ENCODE data around the gene DLG2. TPM values are rescaled to one million over a fixed set of nuclear protein-coding genes. Genes with fewer than 3 reads are reported as not detected.

DLG2 gene
- total RNA-seq, 1 donor from 2014 or later = 0.18 TPM

GRCh38 chr11:84714316-84714780 is 912.8 kb downstream of the DLG2 start:
- no peak for DNase-seq (ENCODE audit: extremely low read depth, low read depth, low spot score)

GRCh38 chr11:84691830-84692229 is 935.3 kb downstream of the DLG2 start:
- no peak for DNase-seq (ENCODE audit: extremely low read depth, low read depth, low spot score)

GRCh38 chr11:84687433-84687832 is 939.7 kb downstream of the DLG2 start:
- DNase-seq (ENCODE audit: extremely low read depth, low read depth, low spot score) = no peak

- no peak for DNase-seq (ENCODE audit: extremely low read depth, low read depth, low spot score)
Observed at GRCh38 chr11:84686716-84687115, 940.4 kb downstream of the DLG2 start.

- no peak for DNase-seq (ENCODE audit: extremely low read depth, low read depth, low spot score)
Observed at GRCh38 chr11:84685976-84686375, 941.2 kb downstream of the DLG2 start.

GRCh38 chr11:84685149-84685548 is 942.0 kb downstream of the DLG2 start:
- DNase-seq (ENCODE audit: extremely low read depth, low read depth, low spot score) = no peak

GRCh38 chr11:84681456-84681855 is 945.7 kb downstream of the DLG2 start:
- no peak for DNase-seq (ENCODE audit: extremely low read depth, low read depth, low spot score)

- no peak for DNase-seq (ENCODE audit: extremely low read depth, low read depth, low spot score)
Observed at GRCh38 chr11:84675396-84676025, 951.6 kb downstream of the DLG2 start.

GRCh38 chr11:84673753-84674152 is 953.4 kb downstream of the DLG2 start:
- no peak for DNase-seq (ENCODE audit: extremely low read depth, low read depth, low spot score)

- DNase-seq (ENCODE audit: extremely low read depth, low read depth, low spot score) = no peak
Observed at GRCh38 chr11:84671325-84671999, 955.7 kb downstream of the DLG2 start.

- no peak for DNase-seq (ENCODE audit: extremely low read depth, low read depth, low spot score)
Observed at GRCh38 chr11:84663731-84664130, 963.4 kb downstream of the DLG2 start.

- no peak for DNase-seq (ENCODE audit: extremely low read depth, low read depth, low spot score)
Observed at GRCh38 chr11:84660257-84660977, 966.7 kb downstream of the DLG2 start.

- DNase-seq (ENCODE audit: extremely low read depth, low read depth, low spot score) = no peak
Observed at GRCh38 chr11:84655712-84656111, 971.4 kb downstream of the DLG2 start.

- no peak for DNase-seq (ENCODE audit: extremely low read depth, low read depth, low spot score)
Observed at GRCh38 chr11:84648471-84648870, 978.7 kb downstream of the DLG2 start.

GRCh38 chr11:84645988-84646694 is 981.0 kb downstream of the DLG2 start:
- no peak for DNase-seq (ENCODE audit: extremely low read depth, low read depth, low spot score)

- DNase-seq (ENCODE audit: extremely low read depth, low read depth, low spot score) = no peak
Observed at GRCh38 chr11:84642500-84642899, 984.6 kb downstream of the DLG2 start.

GRCh38 chr11:84634309-84634708 is 992.8 kb downstream of the DLG2 start:
- no peak for DNase-seq (ENCODE audit: extremely low read depth, low read depth, low spot score)

- no peak for DNase-seq (ENCODE audit: extremely low read depth, low read depth, low spot score)
Observed at GRCh38 chr11:84628871-84629620, 998.1 kb downstream of the DLG2 start.

GRCh38 chr11:84626256-84626655 is 1000.9 kb downstream of the DLG2 start:
- no peak for DNase-seq (ENCODE audit: extremely low read depth, low read depth, low spot score)

- no peak for DNase-seq (ENCODE audit: extremely low read depth, low read depth, low spot score)
Observed at GRCh38 chr11:84612645-84613044, 1014.5 kb downstream of the DLG2 start.

GRCh38 chr11:84608837-84609196 is 1018.3 kb downstream of the DLG2 start:
- no peak for DNase-seq (ENCODE audit: extremely low read depth, low read depth, low spot score)

Measured in glomerular endothelial cell (primary cell).